HG03575 (cell line): Measurements from ENCODE around the gene PSMA8.
A peak's percentile ranks its signal among the peaks of the same experiment; 100 is the strongest.
"Not testable (repeated sequence)": the region's sequence is repeated elsewhere in the genome, so short reads cannot be mapped to it uniquely, and the experiment has no call there.

Experiments
- ATAC-seq: cut with Tn5 transposase; IDR thresholded peaks from one replicate; pipeline ENCODE4 v1.9.1; 2021; ENCODE audit not compliant: unreplicated experiment, insufficient number of reproducible peaks, low FRiP score; ENCODE audit errors: extremely low read depth

The PSMA8 gene

GRCh38 chr18:26226229-26227050 lies 92.8 kb downstream of the PSMA8 start, which contains the start of gene TAF4B:
TSS of gene TAF4B (plus strand) at chr18:26226445. CDS start at chr18:26226934, 489 bp downstream.
- ATAC-seq, result peak; percentile 28

GRCh38 chr18:26227051-26227670 lies 93.5 kb downstream of the PSMA8 start:
- no peak for ATAC-seq

- ATAC-seq, result no peak
Observed at GRCh38 chr18:26228562-26229260, 95.0 kb downstream of the PSMA8 start.

- no peak for ATAC-seq
Observed at GRCh38 chr18:26230497-26230896, 96.8 kb downstream of the PSMA8 start.

GRCh38 chr18:26233208-26233607 lies 99.5 kb downstream of the PSMA8 start:
- ATAC-seq, result no peak

- not testable (repeated sequence) for ATAC-seq
Observed at GRCh38 chr18:26237363-26237762, 103.7 kb downstream of the PSMA8 start.

- not testable (repeated sequence) for ATAC-seq
Observed at GRCh38 chr18:26238718-26239117, 105.0 kb downstream of the PSMA8 start.

- ATAC-seq, result not testable (repeated sequence)
Observed at GRCh38 chr18:26242392-26242791, 108.7 kb downstream of the PSMA8 start.
